ENCODE measurements around the gene TIMM17A.
A peak's percentile ranks its signal among the peaks of the same experiment; 100 is the strongest.

Gene TIMM17A

GRCh38 chr1:201955009-201955728 is at the start of gene TIMM17A:
TSS of gene TIMM17A (plus strand) at chr1:201955503. CDS start at chr1:201955527, 24 bp downstream.
- DNase-seq (ENCODE audit: low spot score) = peak; percentile 99

DNA sequence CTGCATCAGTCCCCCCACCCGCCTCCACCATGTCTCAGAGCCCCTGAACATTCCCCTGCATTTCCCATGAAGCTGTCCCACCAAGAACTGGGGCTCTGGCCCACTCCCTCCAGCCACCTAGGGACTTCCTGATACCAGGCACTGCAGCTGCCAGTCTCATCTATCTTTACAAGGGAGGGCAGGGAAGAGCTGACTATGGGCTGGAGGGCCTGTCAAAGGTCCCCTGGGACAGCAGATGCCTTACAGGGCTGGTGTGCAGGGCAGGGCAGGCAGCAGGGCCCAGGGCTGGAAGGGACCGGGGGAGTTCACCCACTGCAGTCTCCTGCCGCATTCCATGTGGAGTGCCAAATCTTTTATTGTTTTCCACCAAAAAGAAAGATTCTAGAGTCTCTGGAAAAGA is 49.0 kb upstream of the TIMM17A start:
- DNase-seq (ENCODE audit: low spot score) = no peak

DNA sequence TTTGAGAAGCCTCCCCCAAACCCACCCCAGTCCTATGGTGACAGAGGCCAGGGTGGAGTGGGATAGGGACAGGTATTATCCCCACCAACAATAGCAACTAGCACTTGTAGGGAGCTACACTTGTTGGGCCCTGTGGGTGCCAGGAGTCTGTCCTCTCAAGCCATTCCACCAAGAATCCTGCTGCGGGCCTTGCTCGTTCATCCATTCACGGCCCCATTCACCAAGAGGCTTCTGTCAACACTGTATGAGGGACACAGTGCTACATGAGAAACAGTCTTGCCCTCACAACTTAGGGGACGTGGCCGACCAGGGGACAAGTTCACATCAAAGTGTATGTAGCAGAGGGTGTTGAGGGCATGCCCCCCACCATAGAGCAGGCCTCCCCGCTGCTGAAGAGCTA is 47.7 kb upstream of the TIMM17A start:
- DNase-seq (ENCODE audit: low spot score) = no peak

DNA sequence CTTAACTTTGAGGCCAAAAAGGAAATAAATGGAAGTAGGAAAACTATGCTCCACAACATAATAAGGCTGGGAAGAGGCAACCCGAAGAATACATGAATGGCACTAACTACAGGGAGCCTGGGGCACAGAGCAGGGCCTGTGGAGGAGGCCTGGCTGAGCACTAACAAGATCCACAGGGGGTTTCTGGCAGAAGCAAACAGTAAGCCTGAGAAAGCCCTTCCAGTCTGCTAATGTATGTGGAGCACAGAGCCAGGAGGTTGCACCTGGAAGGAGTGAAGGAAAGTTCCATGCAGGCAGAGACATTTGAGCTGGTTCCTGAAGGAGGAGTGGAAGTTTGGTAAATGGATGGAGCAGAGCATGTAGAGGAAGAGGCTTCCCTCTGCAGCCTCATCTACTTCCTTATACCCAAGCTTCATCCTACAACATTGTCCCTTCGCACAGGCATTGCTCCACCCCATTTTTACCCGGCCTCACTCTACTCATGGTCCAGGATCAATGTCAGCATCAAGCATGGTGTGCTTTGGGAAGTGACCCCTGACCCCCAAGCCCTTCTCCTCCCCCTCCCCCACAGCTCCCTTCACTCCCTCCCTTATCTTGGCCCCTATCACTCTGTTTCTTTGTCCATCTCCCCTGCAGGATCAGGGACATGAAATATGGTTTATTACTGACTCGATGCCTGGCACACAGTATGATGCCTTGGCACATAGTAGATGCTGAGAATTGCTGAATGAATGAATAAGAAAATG is 43.3 kb upstream of the TIMM17A start:
- DNase-seq (ENCODE audit: low spot score) = no peak

GRCh38 chr1:201912832-201913231 is 42.5 kb upstream of the TIMM17A start:
- no peak for DNase-seq (ENCODE audit: low spot score)

DNA sequence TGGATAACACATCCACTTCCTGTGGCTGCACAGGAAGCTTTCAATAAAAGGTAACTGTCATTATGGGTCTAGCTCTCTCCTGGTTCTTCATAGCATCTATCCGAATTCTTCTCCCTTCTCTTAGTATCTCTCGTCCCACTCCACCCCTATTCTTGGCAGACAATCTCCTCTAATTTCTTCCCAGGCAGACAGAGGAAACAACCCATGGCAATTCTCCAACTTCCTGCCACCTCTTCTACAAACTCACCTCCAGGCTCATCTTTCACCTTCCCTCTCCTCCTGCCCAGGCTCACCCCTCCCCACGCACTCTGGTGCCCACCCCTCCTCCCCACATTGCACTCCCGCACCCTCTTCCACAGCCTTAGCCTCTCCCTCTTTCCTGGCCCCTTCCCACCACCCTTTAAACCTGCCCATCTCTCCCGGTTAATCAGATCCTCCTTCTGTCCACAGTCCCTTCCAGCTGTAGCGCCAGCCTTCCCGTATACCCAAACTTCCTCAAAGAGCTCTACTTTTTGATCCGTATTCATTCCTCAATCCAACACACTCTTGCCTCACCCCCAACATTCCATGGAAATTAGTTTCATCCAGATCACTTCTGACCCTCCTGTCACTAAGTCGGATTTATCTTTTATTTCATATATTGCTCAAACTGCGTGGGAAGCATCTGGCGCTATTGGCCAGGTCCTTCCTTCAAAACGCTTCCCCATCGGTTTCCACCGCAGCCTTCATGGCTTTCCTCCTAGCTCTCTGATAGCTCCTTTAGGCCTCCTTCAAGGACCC is 40.7 kb upstream of the TIMM17A start:
- no peak for DNase-seq (ENCODE audit: low spot score)

- peak; percentile 87 for DNase-seq (ENCODE audit: low spot score)
Measured at GRCh38 chr1:201916649-201917249, 38.6 kb upstream of the TIMM17A start.

GRCh38 chr1:201917362-201918033 is 37.8 kb upstream of the TIMM17A start:
- no peak for DNase-seq (ENCODE audit: low spot score)

GRCh38 chr1:201918343-201918742 is 37.0 kb upstream of the TIMM17A start:
- DNase-seq (ENCODE audit: low spot score) = no peak

DNA sequence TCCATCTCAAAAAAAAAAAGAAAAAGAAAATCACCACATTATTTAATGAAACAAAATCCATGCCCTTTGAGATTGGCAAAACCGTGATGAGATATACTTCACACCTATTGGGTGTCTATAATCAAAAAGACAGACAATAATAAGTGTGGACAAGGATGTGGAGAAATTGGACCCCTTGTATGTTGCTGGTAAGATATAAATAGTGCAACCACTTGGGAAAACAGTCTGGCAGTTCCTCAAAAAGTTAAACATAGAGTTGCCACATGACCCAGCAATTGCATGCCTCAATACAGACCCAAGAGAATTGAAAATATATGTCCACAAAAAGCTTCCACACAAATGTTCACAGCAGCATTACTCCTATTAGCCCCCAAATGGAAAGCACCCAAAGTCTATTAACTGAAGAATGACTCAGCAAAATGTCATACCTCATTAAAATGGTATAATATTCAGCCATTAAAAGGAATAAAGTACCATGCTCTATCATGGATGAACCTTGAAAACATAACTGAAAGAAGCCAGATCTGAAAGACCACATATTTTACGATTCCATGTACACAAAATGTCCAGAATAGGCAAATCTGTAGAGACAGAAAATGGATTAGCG is 33.2 kb upstream of the TIMM17A start:
- DNase-seq (ENCODE audit: low spot score) = no peak

- no peak for DNase-seq (ENCODE audit: low spot score)
Measured at GRCh38 chr1:201925301-201925567, 30.1 kb upstream of the TIMM17A start.

GRCh38 chr1:201925981-201926645 is 29.2 kb upstream of the TIMM17A start:
- DNase-seq (ENCODE audit: low spot score) = no peak

DNA sequence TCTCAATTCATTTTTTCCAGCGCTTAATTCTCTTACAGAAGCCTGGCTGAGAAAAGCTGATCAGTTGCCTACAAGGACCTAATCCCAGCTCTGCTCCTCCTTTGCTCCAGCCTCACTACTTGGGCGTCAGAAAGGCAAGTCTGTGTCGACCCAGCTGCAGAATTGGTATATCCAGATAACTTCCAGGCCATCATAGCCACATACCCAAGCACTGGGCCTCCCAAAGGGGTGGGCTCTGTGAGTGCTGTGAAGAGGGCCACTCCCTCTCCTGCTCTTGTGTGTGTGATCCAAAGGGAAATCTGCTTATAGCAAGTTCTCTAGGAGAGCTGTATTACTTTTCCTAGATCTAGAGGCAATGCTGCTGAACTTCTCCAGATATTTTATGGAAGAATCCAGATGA is 27.0 kb upstream of the TIMM17A start:
- no peak for DNase-seq (ENCODE audit: low spot score)

DNA sequence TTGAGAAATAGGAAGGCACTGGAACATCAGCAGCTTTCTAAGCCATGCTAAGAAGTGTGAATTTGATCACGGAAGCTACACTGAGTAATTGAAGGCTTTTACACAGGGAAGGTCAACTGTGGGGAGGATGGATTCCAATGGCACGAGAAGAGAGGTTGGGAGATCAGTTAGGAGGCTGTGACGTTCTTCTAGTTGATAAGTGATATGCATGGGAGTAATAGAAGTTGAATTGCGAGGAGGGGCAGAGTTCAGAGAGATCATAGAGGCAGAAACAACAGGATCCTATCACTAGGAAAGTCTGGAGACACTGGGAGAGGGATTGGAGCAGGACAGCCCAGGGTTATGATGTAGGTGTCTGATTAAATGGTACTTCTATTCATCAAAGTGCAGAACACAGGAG is 25.2 kb upstream of the TIMM17A start:
- no peak for DNase-seq (ENCODE audit: low spot score)

GRCh38 chr1:201930803-201931202 is 24.5 kb upstream of the TIMM17A start:
- no peak for DNase-seq (ENCODE audit: low spot score)

DNA sequence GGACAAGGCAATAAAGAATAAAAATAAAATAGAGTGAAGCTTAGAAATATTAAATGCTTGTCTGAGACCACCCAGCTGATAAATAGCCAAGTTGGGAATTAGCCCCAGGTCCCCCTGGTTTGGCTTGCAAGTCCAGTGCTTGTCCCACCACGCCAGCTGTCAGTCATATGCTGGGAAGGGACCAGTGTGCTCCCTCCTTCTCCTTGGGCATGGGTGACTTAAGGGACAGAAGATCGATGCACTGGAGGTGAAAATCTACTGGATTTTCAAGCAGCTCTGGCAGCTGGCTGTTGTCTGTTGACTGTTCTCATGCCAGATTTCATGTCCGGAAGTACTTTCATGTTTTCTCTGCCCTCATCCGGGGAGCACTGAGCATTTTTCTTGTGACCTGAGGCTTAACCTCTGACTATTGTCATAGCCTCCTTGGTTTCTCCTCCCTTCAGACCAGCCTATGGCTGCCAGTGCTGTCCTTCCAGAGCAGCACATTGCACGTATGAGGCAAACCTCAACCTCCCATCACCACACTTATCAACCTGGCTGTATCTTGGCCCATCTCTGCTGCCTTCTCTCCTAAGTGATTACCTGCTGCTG is 21.4 kb upstream of the TIMM17A start:
- DNase-seq (ENCODE audit: low spot score) = peak; percentile 13

DNA sequence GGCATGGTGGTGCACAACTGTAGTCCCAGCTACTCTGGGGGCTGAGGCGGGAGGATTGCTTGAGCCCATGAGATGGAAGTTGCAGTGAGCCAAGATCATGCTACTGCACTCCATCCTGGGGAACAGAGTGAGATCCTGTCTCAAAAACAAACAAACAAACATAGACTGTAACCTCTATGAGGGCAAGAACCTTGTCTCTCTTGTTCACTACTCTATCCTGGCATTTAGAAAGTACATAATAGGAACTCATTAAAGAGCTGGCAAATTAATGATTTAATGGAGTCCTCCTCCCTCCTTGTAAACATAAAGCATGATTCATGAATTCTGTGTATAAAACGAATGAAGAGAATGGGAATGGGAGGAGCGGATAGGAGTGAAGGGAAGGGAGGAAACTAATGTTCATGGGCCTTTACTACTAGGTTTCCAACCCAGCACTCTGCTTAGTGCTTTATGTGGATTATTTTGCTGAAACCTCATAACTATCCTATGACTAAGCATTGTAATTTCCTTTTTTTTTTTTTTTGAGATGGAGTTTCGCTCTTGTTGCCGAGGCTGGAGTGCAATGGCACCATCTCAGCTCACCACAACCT is 17.6 kb upstream of the TIMM17A start:
- peak; percentile 49 for DNase-seq (ENCODE audit: low spot score)

DNA sequence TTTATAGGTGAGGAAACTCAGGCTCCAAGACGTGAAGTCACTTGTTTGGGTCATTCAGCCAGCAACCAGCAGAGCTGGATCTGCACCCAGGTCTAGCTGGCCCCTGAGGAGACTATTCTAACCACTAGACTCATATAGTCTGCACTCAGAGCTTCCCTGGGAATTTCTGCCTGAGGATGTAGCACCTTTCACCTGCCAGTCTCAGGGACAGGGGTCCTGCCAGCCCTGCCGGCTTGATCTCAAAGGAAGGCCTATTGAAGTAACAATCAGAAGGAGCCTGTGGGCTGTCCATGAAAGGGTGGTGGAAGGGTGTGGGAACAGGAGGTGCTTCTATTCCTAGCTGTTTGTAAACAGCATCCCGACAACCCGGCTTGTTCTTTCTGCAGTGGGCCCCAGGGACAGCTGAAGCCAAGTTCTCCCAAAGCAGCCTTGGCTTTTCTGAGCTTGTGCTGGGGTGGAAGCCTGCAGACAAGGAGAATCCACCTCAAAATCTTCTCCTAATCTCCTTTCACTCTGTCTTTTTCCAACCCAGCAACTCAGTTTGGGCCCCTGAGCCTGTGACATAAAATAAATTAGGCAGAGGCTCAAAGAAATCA is 16.8 kb upstream of the TIMM17A start:
- DNase-seq (ENCODE audit: low spot score) = no peak

DNA sequence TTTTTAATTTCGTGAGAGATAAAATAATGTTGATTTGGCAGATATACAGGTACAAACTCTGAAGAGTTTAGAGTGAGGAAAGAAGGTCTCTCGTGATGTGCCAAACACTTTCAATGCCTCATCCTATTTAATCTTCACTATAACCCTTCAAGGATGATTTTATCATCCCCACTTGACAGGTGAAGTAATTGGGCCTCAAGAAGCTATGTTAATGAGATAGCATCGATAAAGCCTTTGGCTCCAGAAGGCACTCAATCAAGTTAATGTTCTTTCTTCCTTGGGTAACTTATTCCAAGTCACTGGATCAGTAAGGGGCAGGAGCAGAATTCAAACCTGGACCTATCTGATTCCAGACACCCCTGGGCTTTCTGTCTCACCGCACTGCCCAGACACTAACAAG is 16.2 kb upstream of the TIMM17A start:
- DNase-seq (ENCODE audit: low spot score) = no peak

DNA sequence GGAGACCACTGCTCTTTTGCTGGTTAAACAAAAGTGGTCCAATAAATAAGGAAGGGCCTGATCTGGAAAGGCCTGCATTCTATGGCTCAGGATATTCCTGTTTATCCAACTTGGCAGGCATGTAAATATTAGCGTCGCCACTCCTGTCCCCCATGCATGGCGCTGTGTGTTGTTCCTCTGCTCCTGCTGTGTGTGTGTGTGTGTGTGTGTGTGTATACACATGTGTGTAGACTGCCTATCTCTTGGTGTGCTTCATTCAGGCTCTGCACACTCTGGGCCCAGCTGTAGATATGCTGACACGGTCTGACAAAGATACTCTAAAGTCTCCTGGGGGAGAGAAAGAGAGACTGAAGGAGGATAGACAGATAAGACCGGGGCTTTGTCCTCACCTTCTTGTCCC is 15.7 kb upstream of the TIMM17A start:
- DNase-seq (ENCODE audit: low spot score) = no peak

All from kidney tubule cell (primary cell).